Measurements from ENCODE around the gene LCE6A.

The LCE6A gene

DNA sequence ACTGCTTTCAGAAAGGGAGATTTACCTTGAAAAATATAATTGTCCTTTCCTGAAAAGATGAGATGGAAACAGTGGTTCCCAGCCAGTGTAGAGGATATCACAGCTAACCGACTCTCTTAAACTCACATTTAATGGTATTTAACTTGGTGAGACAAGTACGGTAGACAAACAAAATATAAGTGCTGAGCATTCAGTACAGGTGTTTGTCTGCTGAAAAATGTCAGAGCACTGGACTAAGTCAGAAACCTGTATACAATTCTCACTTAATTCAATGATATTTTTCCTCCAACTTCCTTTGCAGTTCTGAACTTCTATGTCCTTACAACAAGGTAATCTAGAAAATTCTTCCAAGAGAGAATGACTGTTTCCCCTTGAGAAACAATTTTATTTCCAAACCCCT, 31.0 kb upstream of the LCE6A start, which contains the start of gene LCE1B:
TSS of gene LCE1B (plus strand) at position 301 of the 400 bp plus-strand sequence. CDS start 476 bp downstream, outside the sequence.
- H3K27ac ChIP-seq (ENCODE audit: low read depth, low read length): no peak within 1 kb of the TSS
- no peaks in the 10 kb centered on the region; the same call in 1 of the 2 replicates for H3K27me3 ChIP-seq (ENCODE audit: control insufficient read depth, low read length)
- H3K79me2 ChIP-seq (ENCODE audit: control insufficient read depth, low read length): no peaks in the 10 kb centered on the region
- no peaks in the 10 kb centered on the region for H4K20me1 ChIP-seq (ENCODE audit: control insufficient read depth, insufficient read depth, low read depth, low read length)
- no peak within 1 kb of the TSS for H3K4me2 ChIP-seq (ENCODE audit: low read length)
- no peaks in the 10 kb centered on the region for H3K9me3 ChIP-seq (ENCODE audit: control insufficient read depth, insufficient read depth, low read length)
- H3K4me3 ChIP-seq (ENCODE audit: low read length): no peak within 1 kb of the TSS
- no peaks in the 10 kb centered on the region for H3K9me2 ChIP-seq (replicated peaks; ENCODE audit: control insufficient read depth, low read length)
- TF ChIP-seq, protein P1, sequence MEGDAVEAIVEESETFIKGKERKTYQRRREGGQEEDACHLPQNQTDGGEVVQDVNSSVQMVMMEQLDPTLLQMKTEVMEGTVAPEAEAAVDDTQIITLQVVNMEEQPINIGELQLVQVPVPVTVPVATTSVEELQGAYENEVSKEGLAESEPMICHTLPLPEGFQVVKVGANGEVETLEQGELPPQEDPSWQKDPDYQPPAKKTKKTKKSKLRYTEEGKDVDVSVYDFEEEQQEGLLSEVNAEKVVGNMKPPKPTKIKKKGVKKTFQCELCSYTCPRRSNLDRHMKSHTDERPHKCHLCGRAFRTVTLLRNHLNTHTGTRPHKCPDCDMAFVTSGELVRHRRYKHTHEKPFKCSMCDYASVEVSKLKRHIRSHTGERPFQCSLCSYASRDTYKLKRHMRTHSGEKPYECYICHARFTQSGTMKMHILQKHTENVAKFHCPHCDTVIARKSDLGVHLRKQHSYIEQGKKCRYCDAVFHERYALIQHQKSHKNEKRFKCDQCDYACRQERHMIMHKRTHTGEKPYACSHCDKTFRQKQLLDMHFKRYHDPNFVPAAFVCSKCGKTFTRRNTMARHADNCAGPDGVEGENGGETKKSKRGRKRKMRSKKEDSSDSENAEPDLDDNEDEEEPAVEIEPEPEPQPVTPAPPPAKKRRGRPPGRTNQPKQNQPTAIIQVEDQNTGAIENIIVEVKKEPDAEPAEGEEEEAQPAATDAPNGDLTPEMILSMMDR (IDR thresholded peaks at IDR 0.05; ENCODE audit: low read depth, low read length, poor library complexity, severe bottlenecking): no peak
- TF ChIP-seq EZH2phosphoT487 (IDR thresholded peaks at IDR 0.05; ENCODE audit: borderline replicate concordance, low read length): no peak
- no peaks in the 10 kb centered on the region for H3K4me1 ChIP-seq (ENCODE audit: control insufficient read depth, low read length)
- no peaks in the 10 kb centered on the region for H3F3A ChIP-seq (ENCODE audit: control insufficient read depth, insufficient read depth)
- H3K36me3 ChIP-seq (ENCODE audit: control insufficient read depth, low read length): no peaks in the 10 kb centered on the region

DNA sequence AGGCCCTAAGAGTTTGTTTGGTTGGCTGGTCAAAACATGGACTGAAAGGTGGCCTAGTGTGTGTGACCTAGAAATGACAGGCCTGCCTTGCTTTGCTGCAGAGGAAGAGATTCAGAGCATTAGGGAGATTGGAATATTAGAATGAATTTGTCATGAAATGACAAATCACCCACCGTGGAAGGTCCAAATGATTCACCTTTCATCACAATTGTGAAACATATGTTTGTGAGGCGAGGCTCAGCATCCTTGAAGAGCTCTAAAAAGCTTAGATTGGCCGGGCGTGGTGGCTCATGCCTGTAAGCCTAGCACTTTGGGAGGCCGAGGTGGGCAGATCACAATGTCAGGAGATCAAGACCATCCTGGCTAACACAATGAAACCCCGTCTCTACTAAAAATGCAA, 25.3 kb upstream of the LCE6A start:
- Histone ChIP-seq H3K4me2 (ENCODE audit: low read length) (no peak overlapping the region), H3K79me2 (ENCODE audit: control insufficient read depth, low read length) (no peaks in the 10 kb centered on the region), H3F3A (ENCODE audit: control insufficient read depth, insufficient read depth) (no peaks in the 10 kb centered on the region), H3K27me3 (ENCODE audit: control insufficient read depth, low read length) (peaks cover under 1% of the 10 kb centered on the region; the same call in 1 of the 2 replicates), H3K36me3 (ENCODE audit: control insufficient read depth, low read length) (no peaks in the 10 kb centered on the region), H3K4me1 (ENCODE audit: control insufficient read depth, low read length) (no peaks in the 10 kb centered on the region), H3K9me3 (ENCODE audit: control insufficient read depth, insufficient read depth, low read length) (no peaks in the 10 kb centered on the region), H3K4me3 (ENCODE audit: low read length) (no peak overlapping the region), H3K27ac (ENCODE audit: low read depth, low read length) (no peak overlapping the region), H4K20me1 (ENCODE audit: control insufficient read depth, insufficient read depth, low read depth, low read length) (no peaks in the 10 kb centered on the region), H3K9me2 (replicated peaks; ENCODE audit: control insufficient read depth, low read length) (no peaks in the 10 kb centered on the region)
- TF ChIP-seq EZH2phosphoT487 (IDR thresholded peaks at IDR 0.05; ENCODE audit: borderline replicate concordance, low read length): no peak
- TF ChIP-seq, protein P1 (IDR thresholded peaks at IDR 0.05; ENCODE audit: low read depth, low read length, poor library complexity, severe bottlenecking): no peak

DNA sequence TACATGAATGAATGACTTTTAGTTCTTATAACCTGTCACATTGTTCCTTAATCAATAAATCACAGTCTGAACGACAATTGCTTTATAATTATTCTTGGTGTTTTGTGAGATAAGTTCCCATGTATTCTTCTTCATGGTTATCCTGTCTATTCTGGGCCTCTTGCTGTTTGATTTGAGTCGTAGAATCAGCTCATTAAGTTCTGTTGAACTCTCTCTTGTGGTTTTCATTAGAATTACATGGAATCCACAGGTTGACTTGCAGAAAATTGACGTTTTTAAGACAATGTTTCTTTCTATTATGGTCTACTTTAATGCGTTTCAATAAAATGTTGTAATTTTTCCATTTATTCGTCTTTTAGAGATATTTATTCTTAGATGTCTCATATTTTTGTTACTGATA, 19.4 kb upstream of the LCE6A start:
- no peaks in the 10 kb centered on the region for H3F3A ChIP-seq (ENCODE audit: control insufficient read depth, insufficient read depth)
- H3K27me3 ChIP-seq (ENCODE audit: control insufficient read depth, low read length): peaks cover 3% of the 10 kb centered on the region; the same call in 1 of the 2 replicates
- TF ChIP-seq, protein P1 (IDR thresholded peaks at IDR 0.05; ENCODE audit: low read depth, low read length, poor library complexity, severe bottlenecking): no peak
- no peak for TF ChIP-seq EZH2phosphoT487 (IDR thresholded peaks at IDR 0.05; ENCODE audit: borderline replicate concordance, low read length)

More for the DNA sequence above, 19.4 kb upstream of the LCE6A start:
- Histone ChIP-seq H3K27ac (ENCODE audit: low read depth, low read length) (no peak overlapping the region), H3K79me2 (ENCODE audit: control insufficient read depth, low read length) (no peaks in the 10 kb centered on the region), H3K9me3 (ENCODE audit: control insufficient read depth, insufficient read depth, low read length) (no peaks in the 10 kb centered on the region), H3K4me2 (ENCODE audit: low read length) (no peak overlapping the region), H3K9me2 (replicated peaks; ENCODE audit: control insufficient read depth, low read length) (no peaks in the 10 kb centered on the region), H4K20me1 (ENCODE audit: control insufficient read depth, insufficient read depth, low read depth, low read length) (no peaks in the 10 kb centered on the region), H3K4me1 (ENCODE audit: control insufficient read depth, low read length) (no peaks in the 10 kb centered on the region), H3K36me3 (ENCODE audit: control insufficient read depth, low read length) (no peaks in the 10 kb centered on the region), H3K4me3 (ENCODE audit: low read length) (no peak overlapping the region)
